ENCODE measurements around the gene NTM.

NTM gene

GRCh38 chr11:132264616-132265015 lies 894.2 kb downstream of the NTM start:
- DNase-seq (ENCODE audit: low read depth): no peak

- peak; percentile 53 for DNase-seq (ENCODE audit: low read depth)
Observed at GRCh38 chr11:132278801-132279574, 908.6 kb downstream of the NTM start.

DNA sequence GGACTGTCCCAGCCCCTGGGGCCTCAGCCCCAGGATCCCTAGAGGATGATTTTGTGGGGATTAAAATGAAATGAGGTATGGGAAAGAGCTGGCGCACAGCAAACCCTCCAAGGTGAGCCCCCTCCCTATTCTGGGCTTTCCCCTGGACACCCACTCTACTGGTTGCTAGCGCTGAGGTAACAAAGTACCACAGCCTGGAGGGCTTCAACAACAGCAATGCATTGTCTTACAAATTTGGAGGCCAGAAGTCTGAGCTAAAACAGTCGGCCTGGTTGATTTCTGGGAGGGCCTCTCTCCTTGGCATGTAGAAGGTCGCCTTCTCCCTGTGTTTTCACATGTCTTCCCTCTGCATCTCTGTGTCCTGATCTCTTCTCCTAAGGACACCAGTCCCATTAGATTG lies 913.6 kb downstream of the NTM start:
- DNase-seq (ENCODE audit: low read depth): no peak

GRCh38 chr11:132284611-132285010 lies 914.2 kb downstream of the NTM start:
- DNase-seq (ENCODE audit: low read depth): no peak

DNA sequence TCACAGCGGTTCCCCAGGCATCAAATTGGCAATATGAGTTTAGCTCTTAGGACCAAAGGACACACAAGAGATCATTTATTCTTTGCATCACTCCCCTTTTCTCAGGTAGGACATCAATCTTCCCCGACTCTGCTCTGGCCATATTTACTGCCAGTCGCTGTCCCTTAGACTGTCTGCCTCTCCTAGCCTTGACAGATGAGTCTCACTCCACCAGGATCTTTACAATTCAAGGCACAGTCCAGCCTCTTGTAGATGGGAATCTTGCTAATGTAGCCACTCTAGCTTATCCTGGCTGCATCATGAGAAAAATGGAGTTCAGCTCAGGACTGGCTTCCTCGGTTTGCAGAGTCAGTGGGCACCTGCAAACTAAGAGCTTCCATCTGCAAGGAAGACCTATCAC lies 915.2 kb downstream of the NTM start:
- no peak for DNase-seq (ENCODE audit: low read depth)

DNA sequence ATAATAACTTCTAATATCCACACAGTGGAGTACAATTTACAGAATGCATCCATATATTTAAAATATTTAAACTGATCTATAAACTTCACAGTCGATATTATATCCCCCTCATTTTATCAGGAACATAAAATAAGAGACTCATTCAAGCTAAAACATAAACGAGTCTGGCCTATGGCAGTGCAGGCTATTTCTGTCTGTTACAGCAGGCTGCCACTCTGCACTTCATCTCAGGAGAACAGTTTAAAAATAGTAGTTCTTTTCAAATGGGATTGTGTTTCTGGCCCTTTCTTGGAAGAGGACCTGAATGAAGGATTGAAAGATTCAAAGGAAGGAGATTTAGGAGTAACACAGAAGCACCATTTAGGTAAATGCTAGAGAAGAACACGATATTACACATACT lies 915.7 kb downstream of the NTM start:
- DNase-seq (ENCODE audit: low read depth): no peak

DNA sequence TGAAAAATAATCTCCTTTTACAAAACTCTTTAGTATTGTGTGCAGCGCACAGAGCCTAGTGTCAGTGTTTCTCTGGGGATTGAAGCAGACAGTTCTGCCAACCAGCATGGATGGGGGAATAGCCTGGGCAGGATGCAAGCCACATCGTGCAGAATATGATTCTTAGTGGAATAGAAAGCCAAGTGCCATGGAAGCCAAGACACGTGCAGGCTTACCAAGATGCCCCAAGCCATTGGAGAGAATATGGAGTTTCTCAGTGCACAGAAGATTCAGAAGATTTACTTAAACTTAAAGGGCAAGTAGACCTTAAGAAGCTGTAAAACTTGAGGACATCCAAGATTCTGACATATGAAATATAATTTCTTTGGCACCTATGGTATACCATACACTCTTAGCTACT lies 917.6 kb downstream of the NTM start:
- DNase-seq (ENCODE audit: low read depth): no peak

DNA sequence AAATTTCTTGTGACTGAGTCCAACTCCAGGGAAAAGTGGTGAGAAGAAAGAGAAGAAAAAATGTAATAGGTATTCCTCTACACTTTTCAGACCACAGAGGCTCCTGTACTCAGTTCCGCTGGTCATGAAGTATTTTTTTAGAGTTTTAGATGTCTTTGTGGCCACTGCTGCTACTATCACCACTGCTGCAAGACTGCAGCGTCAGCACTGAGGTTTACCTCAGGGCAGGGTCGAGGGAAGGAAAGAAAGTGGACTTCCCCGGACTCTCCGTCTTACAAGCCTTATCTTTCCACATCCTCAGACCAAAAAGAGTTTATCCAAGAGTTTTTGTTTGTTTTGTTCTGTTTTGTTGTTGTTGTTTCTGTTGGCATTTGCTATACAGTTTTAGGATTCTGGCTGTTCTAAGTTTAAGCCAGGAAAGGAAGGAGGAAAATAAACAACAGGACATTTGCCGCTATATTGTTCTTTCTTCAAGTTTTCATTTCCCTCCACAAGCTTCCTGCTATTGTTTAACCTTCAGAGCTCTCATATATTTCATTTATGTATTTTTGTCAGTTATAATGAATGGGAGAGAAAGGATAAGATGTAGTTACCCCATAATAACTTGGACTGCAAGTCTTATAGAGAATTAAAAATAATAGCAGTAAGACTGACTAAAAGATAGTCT lies 919.3 kb downstream of the NTM start:
- DNase-seq (ENCODE audit: low read depth): no peak

DNA sequence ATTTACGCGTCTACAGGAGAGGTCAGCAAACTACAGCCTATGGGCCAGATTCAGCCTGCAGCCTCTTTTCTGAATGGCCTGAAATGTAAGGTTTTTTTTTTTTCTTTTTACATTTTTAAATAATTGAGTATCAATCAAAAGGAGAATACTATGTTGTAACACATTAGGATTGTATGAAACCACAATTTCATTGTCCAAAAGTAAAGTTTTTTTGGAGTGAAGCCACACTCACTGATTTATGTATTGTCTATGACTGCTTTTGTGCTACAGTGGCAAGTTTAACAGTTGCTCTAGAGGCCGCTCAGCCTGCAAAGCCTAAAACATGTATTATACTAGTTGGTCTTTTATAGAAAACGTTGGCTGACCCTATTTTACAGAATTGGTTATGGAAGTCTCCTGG lies 923.2 kb downstream of the NTM start:
- no peak for DNase-seq (ENCODE audit: low read depth)

- DNase-seq (ENCODE audit: low read depth): no peak
Observed at GRCh38 chr11:132296946-132297610, 926.7 kb downstream of the NTM start.

DNA sequence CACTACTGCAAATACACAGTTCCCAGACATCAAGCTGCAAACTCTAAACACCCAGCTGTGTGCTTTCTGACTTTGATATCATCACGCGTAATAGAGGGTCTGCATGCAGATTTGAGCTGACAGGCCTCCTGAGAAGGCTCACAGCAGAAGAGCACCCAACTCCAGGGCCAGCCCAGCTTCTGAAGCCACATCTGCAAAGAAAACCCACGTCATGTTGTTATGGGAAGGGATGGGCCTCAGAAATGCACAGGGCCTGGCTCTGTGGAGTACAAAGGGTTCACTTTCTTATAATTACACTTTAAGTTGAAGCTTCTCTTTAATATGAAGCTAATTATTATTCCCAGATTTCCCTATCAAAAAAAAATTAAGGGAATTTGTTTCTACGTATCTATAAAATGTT lies 927.9 kb downstream of the NTM start:
- no peak for DNase-seq (ENCODE audit: low read depth)

GRCh38 chr11:132300283-132300682 lies 929.9 kb downstream of the NTM start:
- DNase-seq (ENCODE audit: low read depth): peak; percentile 24

DNA sequence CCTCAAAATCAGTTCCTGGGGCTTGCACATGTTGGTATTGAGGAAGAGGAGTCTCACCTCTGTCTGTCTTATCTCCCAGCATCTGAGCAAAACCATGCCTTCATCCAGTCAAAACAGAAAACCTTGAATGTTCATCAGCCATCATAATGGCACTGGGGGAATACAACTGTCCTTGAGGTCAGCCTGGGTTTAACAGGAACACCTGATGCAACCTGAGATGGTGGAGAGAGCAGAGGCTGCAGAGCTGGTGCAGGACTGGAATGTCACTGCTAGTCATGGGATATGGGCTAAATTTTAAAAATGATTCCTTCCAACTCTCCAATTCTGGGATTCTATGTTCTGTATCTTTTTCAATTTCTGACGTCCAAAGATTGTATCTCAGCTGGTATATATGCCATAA lies 931.0 kb downstream of the NTM start:
- no peak for DNase-seq (ENCODE audit: low read depth)

DNA sequence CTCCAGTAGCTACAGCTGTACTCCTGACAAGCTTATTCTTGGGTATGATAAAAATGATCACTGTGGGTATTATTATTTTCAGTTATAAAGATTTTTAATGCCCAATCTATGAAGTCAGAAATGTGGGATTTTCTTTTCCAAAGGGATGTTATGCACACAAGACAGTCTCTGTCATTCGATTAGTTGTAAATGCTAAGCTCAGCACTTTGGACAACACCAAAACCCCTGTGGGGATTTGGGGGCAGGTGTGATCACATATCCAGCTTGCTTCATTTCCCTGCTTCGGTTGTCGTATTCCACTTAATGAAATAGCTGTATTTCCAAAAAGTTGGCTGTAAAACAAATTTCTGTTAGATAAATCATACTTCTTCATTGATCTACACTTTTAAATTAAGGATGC lies 931.5 kb downstream of the NTM start:
- no peak for DNase-seq (ENCODE audit: low read depth)

DNA sequence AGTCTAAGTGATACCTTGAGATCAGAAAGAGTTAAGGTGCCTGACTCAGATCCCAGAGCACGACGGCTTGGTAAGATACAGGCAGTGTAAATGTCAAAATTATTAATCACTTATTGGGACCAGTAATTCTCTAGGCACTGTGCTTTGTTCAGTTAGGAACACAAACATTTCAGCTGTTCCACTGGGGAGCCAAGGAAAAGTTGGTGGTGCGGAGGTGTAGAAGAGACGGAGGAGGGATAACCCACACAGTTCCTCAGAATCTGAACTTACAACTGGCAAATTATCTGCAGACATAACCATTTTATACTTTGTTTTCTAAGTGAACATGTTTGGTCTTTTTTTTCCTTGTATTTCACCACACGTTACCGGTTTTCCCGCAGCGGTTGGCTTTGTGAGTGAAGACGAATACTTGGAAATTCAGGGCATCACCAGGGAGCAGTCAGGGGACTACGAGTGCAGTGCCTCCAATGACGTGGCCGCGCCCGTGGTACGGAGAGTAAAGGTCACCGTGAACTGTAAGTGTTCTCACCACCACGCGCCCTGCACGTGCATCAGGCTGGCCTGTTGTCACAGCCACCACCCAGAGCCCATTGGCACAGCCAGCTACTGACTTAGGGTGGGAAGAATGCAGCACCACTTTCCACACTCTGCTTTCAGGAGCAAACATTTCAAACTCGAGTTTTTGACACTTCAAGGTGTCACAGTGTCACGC lies 937.0 kb downstream of the NTM start:
- no peak for DNase-seq (ENCODE audit: low read depth)

DNA sequence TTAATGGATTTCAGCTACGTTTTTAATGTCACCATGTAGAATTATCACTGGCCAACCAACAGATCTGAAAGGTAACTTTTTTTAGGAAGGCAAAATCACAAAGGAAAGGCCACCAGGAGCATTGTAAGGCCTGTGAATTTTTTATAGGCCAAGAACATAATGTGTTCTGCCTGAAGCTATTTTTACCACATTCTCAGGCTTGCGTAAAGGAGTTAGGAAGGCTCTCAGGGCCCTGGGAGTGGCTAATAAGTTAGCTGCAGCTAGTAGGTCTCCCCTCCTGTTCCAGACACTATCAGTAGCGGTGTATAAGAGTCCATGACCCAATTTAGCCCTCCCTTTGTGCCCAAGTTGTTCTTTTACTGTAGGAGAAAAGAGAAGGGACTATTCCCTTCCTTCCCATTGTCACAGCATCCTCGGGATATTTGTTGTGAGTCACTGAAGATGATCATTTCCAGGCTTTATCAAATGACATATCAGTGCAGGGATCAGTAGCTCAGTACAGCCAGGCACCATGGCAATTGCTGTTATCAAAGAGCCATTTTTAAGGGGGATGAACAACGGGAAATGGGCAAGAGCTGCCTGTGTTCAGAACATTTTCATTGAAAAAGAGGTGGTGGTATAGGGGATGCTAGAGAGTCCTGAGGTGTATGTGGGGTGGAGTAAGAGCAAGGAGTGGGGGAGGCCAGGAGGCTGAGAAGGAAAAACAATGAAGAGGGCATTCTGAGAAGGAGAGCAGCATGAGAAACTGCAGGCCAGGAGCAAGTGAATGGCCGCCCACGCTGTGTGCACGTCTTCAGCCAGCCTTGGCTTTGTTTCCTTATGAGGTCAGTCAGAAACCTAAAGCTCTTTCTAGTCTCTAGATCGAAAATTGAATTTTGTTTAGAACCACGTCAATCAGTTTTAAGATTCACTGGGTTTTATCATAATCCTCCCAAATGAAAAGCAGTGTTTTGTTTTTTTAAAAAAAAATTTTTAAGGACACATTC lies 940.3 kb downstream of the NTM start:
- DNase-seq (ENCODE audit: low read depth): no peak

DNA sequence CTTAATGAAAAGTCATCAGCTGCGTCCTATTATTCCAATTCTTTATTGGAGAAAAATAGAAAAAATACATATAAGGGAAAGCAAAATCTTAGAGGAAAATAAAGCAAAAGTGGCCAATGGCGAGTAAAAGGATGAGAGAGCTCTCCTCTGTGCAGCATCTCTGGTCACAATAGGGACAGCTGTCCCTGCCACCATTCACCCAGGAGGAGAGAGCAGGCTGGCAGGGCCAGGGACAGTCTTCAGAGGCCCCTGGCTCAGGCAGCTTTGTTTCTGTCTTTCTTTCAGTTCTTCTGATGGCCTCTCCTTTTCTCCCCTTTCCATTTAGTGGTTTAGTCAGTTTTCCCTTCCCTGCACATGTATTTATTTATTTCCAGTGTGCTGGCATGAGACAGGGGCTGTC lies 941.3 kb downstream of the NTM start:
- DNase-seq (ENCODE audit: low read depth): no peak

DNA sequence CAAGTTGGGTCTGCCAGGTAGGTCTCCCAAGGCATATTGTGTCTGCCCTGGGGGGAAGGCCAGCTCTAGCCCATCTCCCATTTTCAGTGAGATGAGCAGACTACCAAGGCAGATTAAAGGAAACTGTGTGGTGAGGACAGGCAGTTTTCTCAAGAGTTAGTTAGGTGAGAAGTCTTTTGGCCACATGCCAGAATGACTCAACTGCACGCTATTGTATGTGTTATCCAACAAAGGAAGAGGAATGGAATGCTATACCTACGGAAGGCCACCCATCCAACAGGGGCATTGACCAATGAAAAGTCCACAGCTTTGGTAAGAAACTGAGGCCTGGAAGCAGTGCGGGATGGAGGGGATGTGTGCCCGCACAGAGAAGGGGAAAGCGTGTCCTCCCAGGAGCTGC lies 941.7 kb downstream of the NTM start:
- DNase-seq (ENCODE audit: low read depth): peak; percentile 91

DNA sequence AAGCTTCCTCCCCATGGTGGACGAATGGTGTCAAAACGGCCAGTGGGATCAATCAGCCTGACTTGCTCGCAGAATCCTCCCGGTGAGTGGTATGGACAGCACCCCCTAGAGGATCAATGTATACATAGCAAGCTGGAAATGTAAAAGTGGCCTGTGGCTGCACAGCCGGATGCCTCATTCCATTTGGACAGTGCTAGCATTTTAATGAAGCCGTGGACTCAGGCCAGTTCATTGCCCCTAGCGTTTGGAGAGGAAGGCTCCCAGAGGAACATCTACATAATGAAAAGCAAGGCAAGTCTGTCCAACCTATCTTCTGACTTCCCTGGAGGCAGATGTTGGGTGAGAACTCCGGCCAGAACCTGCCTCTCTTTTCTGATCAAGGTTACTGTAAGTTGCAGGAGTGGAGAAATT lies 942.3 kb downstream of the NTM start:
- DNase-seq (ENCODE audit: low read depth): peak; percentile 39

GRCh38 chr11:132314911-132315455 lies 944.6 kb downstream of the NTM start:
- no peak for DNase-seq (ENCODE audit: low read depth)

- no peak for DNase-seq (ENCODE audit: low read depth)
Observed at GRCh38 chr11:132315696-132316095, 945.3 kb downstream of the NTM start.

Measured in ELR (cell line).